Mucosa of gallbladder (tissue), 1 donor: Measurements from ENCODE around the gene GSTP1. TPM values are rescaled to one million over a fixed set of nuclear protein-coding genes. Genes with fewer than 3 reads are reported as not detected.
"Not testable (repeated sequence)": the region's sequence is repeated elsewhere in the genome, so short reads cannot be mapped to it uniquely, and the experiment has no call there.

ENCODE experiments used
- DNase-seq: peaks from one replicate; pipeline ENCODE4 v3.0.0-alpha.2; 2020; ENCODE audit warnings: low spot score
- total RNA-seq: library from RNA; stranded (reverse); gene quantifications from one replicate; pipeline ENCODE4 v1.2.1, GENCODE V29; 2021
- donor health status: DM: no; HTN: no; CAD: no.

Gene GSTP1
- total RNA-seq, 1 donor from 2014 or later = 1,142 TPM

GRCh38 chr11:67614730-67615714, 31.4 kb downstream of the GSTP1 start:
- no peak for DNase-seq

- DNase-seq = no peak
These were observed 32.3 kb downstream of the GSTP1 start for GRCh38 chr11:67615728-67616430.

GRCh38 chr11:67616431-67617242, 33.0 kb downstream of the GSTP1 start:
- DNase-seq = peak; percentile 9

GRCh38 chr11:67617243-67617953, 33.8 kb downstream of the GSTP1 start:
- DNase-seq = no peak

GRCh38 chr11:67618901-67619659, 35.5 kb downstream of the GSTP1 start:
- DNase-seq = not testable (repeated sequence)

GRCh38 chr11:67619683-67620618, 36.3 kb downstream of the GSTP1 start:
- not testable (repeated sequence) for DNase-seq

GRCh38 chr11:67620621-67621020, 37.0 kb downstream of the GSTP1 start:
- DNase-seq = not testable (repeated sequence)

GRCh38 chr11:67621928-67622327, 38.3 kb downstream of the GSTP1 start:
- not testable (repeated sequence) for DNase-seq

GRCh38 chr11:67622905-67623304, 39.3 kb downstream of the GSTP1 start:
- not testable (repeated sequence) for DNase-seq

- not testable (repeated sequence) for DNase-seq
These were observed 40.2 kb downstream of the GSTP1 start for GRCh38 chr11:67623795-67624194.

- DNase-seq = not testable (repeated sequence)
These were observed 42.7 kb downstream of the GSTP1 start for GRCh38 chr11:67626131-67626833.

- DNase-seq = no peak
These were observed 43.4 kb downstream of the GSTP1 start for GRCh38 chr11:67626970-67627369.

GRCh38 chr11:67627441-67627811, 43.8 kb downstream of the GSTP1 start:
- no peak for DNase-seq

- DNase-seq = no peak
These were observed 44.4 kb downstream of the GSTP1 start for GRCh38 chr11:67627812-67628624.

GRCh38 chr11:67628710-67629385, 45.2 kb downstream of the GSTP1 start:
- DNase-seq = no peak

- DNase-seq = peak; percentile 82
These were observed 46.0 kb downstream of the GSTP1 start, which contains the start of gene NUDT8 for GRCh38 chr11:67629386-67630227. Gene NUDT8, minus strand, starts transcription at chr11:67629937. Its CDS starts 26 bp downstream, at chr11:67629911.
